ENCODE measurements around the gene RSPO3.
A peak's percentile ranks its signal among the peaks of the same experiment; 100 is the strongest.

The RSPO3 gene

DNA sequence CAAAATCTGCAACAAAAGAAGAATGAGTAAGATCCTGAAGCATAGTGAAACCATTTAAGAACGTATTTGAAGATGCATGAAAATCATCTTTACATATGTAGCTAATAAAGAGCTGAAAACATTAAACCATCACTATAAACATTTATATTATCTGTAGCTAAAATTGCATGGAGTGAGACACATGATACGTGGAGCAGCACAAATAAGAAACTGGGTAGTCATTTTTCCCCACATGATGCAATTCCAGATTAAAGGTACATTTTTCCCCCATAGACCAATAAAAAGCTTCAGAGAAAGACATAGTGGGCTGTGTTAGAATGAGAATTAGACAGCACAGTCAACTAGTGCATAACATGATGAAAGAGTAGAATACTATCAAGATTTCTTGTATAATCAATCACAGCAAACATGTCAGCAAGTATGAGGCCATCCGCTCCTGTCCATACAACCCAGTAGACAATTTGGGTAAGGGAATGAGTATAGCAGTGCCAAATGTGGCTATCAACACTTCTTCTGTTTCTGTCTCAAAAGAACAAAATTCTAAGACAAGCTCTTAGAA lies 67.0 kb downstream of the RSPO3 start:
- CTCF ChIA-PET: interaction anchor here (0.7 to 1.6 kb wide), 2 partner anchors 81 to 824 kb away, joined by 3 to 5 read pairs; partner anchors contain the start of gene RNF146
- H3K4me3 ChIP-seq (ENCODE audit: low read depth, low read length): no peak overlapping the region
- POLR2A ChIA-PET: interaction anchor here (1.1 kb wide), 1 partner anchor 81 kb away, joined by 3 read pairs; the partner anchor contains the start of gene RNF146
- TF ChIP-seq, protein P1, sequence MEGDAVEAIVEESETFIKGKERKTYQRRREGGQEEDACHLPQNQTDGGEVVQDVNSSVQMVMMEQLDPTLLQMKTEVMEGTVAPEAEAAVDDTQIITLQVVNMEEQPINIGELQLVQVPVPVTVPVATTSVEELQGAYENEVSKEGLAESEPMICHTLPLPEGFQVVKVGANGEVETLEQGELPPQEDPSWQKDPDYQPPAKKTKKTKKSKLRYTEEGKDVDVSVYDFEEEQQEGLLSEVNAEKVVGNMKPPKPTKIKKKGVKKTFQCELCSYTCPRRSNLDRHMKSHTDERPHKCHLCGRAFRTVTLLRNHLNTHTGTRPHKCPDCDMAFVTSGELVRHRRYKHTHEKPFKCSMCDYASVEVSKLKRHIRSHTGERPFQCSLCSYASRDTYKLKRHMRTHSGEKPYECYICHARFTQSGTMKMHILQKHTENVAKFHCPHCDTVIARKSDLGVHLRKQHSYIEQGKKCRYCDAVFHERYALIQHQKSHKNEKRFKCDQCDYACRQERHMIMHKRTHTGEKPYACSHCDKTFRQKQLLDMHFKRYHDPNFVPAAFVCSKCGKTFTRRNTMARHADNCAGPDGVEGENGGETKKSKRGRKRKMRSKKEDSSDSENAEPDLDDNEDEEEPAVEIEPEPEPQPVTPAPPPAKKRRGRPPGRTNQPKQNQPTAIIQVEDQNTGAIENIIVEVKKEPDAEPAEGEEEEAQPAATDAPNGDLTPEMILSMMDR (IDR thresholded peaks at IDR 0.05; ENCODE audit: insufficient read depth, low read length, missing control alignments): no peak
- DNase-seq (ENCODE audit: low read depth, low spot score): no peak

DNA sequence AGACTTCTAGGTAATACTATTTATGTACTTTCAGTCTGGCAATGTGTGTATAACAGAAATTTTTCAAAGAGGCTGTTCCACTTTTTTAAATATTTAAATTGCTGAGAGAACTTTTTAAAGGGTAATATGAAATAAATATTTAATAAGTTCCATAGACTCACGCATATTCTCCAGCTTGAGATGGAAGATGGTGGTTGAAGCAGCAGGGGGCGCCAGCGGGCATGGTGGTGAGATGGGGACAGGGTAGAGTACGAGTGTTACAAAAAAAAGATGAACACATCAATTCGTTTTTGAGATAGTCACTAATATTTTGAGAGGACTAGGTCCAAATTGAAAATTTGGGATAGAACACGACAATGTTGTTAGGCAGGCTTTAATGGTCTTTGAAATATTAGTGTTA lies 68.4 kb downstream of the RSPO3 start:
- CTCF ChIA-PET: interaction anchor here (0.6 to 4.9 kb wide), 5 partner anchors 10 to 1191 kb away, joined by 3 to 34 read pairs (median 5); partner anchors contain the start of gene RNF146
- POLR2A ChIA-PET: no interaction called here
- TF ChIP-seq, protein P1 (IDR thresholded peaks at IDR 0.05; ENCODE audit: insufficient read depth, low read length, missing control alignments): peak; percentile 11
- H3K4me3 ChIP-seq (ENCODE audit: low read depth, low read length): no peak overlapping the region
- DNase-seq (ENCODE audit: low read depth, low spot score): no peak

DNA sequence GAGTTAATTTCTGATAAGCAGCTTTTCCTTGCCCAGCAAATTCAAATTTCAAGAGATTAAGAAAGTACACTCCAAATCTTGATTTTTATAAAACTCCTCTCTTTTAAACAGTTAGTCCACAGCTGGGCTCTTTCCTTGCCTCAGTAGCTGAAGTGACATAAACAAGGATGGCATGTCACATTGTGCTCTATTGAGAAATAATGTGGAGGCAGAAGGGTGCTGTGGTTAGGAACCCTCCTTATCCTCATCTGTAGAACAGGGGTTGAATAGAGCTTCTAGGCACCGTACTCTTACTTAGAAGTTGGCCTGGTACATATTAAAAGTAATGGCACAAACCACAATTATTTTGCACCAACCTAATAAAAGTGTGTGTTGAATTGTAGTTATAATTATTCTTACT lies 70.3 kb downstream of the RSPO3 start:
- ChIA-PET CTCF (interaction anchor here (0.9 to 4.9 kb wide), 12 partner anchors 8 to 1155 kb away, joined by 3 to 34 read pairs (median 5); partner anchors contain the start of genes RNF146 and RSPO3), POLR2A (no interaction called here)
- DNase-seq (ENCODE audit: low read depth, low spot score): no peak
- TF ChIP-seq, protein P1 (IDR thresholded peaks at IDR 0.05; ENCODE audit: insufficient read depth, low read length, missing control alignments): no peak
- H3K4me3 ChIP-seq (ENCODE audit: low read depth, low read length): no peak overlapping the region

DNA sequence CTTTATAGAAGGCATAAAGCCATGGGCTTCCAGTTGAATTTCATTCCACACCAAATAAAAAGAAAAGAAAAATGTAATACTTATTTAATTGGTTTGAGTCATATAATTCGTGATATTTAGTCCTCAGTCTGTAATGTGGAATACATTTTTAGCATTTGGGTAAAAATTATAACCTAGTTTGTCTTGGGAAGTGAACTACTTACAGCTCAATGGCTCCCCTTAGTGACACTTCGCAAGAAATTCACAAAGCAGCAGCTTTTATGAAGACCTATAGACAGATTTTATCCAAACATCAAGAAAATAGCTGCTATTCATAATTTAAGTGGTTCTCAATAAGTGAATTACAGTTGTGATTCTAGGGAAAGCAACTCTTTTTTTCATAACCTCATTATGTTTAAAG lies 72.1 kb downstream of the RSPO3 start:
- no peak for DNase-seq (ENCODE audit: low read depth, low spot score)
- no peak overlapping the region for H3K4me3 ChIP-seq (ENCODE audit: low read depth, low read length)
- CTCF ChIA-PET: interaction anchor here (0.7 to 4.9 kb wide), 30 partner anchors 9 to 1400 kb away, joined by 3 to 34 read pairs (median 4); partner anchors contain the start of genes NCOA7 and RNF146
- TF ChIP-seq, protein P1 (IDR thresholded peaks at IDR 0.05; ENCODE audit: insufficient read depth, low read length, missing control alignments): peak; percentile 45
- POLR2A ChIA-PET: interaction anchor here (0.6 kb wide), 1 partner anchor 328 kb away, joined by 3 read pairs; the partner anchor contains the start of gene MTCL3

DNA sequence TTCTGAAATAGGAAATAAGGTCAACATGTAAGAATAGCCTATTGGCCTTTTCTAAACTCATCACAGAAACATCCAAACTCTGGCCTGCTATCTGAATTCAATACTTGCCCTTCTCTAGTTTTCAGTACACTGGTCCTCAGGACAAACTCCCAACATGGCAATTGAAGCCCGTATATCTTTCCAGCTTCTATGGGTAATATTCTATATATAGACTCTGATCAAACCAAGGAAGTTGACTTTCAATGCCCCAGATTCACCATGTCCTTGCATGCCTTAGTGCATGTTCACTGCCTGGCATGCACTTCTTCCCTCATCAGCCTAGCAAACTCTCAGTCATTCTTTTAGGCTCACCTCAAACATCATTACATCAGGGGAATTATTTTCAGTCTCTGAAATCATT lies 73.2 kb downstream of the RSPO3 start:
- TF ChIP-seq, protein P1 (IDR thresholded peaks at IDR 0.05; ENCODE audit: insufficient read depth, low read length, missing control alignments): no peak
- POLR2A ChIA-PET: no interaction called here
- no peak overlapping the region for H3K4me3 ChIP-seq (ENCODE audit: low read depth, low read length)
- CTCF ChIA-PET: interaction anchor here (1.2 to 4.9 kb wide), 9 partner anchors 10 to 1196 kb away, joined by 4 to 34 read pairs (median 9); no protein-coding TSS in a partner anchor
- no peak for DNase-seq (ENCODE audit: low read depth, low spot score)

DNA sequence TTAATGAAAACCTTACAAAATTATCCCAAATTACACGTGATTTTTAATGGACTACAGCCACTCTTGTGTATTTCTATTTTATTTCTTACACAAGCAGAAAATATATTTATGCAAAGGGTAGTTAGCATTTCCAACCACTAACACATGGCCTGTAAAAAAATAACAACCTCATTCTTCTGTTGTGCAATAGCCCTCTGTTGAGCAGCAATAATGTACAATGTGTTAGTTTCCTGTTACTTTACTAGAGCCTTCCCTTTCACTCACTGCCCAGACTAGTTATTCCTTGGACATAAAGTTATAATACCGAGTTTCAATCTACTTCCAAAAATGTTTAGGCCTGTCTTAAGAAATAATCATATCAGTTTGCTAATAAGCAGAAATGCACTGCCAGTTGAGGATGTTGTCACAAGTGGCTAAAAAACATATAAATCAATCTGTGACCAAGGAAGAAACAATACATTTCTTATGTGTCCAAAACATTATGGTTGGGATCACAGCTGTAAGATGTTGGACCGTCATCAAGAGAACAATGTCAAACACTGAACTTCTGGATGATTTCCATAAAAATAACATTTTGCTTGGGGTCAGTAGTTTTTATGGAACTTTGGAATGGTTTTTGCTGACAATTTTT lies 74.6 kb downstream of the RSPO3 start:
- no peak for DNase-seq (ENCODE audit: low read depth, low spot score)
- POLR2A ChIA-PET: no interaction called here
- TF ChIP-seq, protein P1 (IDR thresholded peaks at IDR 0.05; ENCODE audit: insufficient read depth, low read length, missing control alignments): no peak
- CTCF ChIA-PET: no interaction called here
- H3K4me3 ChIP-seq (ENCODE audit: low read depth, low read length): no peak overlapping the region

Data from AG04449 (cell line).